MM.1S (cell line): ENCODE measurements around the gene KCNK13.

ENCODE experiments used
- EZH2 ChIP-seq: fragments of 300-600 bp; sonication (generic); optimal IDR thresholded peaks from 2 replicates; pipeline ENCODE3; 2017; ENCODE audit warnings: low read depth, mild to moderate bottlenecking, antibody characterized with exemption, low read length, mixed read lengths
- TF ChIP-seq, protein P1 (sequence below): fragments of 300-600 bp; sonication (generic); IDR thresholded peaks from 2 replicates; pipeline ENCODE4 v1.5.1; 2016; ENCODE audit warnings: antibody characterized with exemption, low read length, mixed read lengths

DNA sequence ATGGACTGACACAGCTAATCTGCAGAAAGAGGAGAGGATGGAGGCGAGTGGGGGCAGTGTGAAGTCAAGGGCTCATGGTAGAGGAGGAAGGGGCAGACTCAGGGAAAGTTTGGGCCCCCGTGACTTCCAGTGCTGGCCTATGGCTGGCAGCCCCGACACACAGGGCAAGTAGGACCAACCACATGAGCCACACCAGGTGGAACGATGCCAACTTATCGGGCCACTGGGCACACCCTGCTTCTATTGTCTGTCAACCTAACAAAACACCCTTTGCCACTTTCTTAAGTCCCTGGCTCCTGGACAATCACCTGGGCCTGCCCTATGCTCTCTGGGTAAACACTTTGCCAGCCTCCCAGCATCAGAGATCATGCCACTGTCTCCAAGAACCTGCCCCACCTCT lies 129.4 kb downstream of the KCNK13 start:
- TF ChIP-seq, protein P1, sequence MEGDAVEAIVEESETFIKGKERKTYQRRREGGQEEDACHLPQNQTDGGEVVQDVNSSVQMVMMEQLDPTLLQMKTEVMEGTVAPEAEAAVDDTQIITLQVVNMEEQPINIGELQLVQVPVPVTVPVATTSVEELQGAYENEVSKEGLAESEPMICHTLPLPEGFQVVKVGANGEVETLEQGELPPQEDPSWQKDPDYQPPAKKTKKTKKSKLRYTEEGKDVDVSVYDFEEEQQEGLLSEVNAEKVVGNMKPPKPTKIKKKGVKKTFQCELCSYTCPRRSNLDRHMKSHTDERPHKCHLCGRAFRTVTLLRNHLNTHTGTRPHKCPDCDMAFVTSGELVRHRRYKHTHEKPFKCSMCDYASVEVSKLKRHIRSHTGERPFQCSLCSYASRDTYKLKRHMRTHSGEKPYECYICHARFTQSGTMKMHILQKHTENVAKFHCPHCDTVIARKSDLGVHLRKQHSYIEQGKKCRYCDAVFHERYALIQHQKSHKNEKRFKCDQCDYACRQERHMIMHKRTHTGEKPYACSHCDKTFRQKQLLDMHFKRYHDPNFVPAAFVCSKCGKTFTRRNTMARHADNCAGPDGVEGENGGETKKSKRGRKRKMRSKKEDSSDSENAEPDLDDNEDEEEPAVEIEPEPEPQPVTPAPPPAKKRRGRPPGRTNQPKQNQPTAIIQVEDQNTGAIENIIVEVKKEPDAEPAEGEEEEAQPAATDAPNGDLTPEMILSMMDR: no peak
- no peak for TF ChIP-seq EZH2
